Chondrocyte (in vitro differentiated cells): Measurements from ENCODE around the gene ASB18. TPM values are rescaled to one million over a fixed set of nuclear protein-coding genes. Genes with fewer than 3 reads are reported as not detected.

Source experiments
- DNase-seq: peaks from one replicate; pipeline ENCODE4 v3.0.0; 2021; ENCODE audit warnings: mixed read lengths, low spot score
- H3K27ac Mint-ChIP-seq: one replicate; pipeline ENCODE4 v1.8.0; 2021; ENCODE audit warnings: mild to moderate bottlenecking, moderate library complexity, mixed read lengths; ENCODE audit not compliant: unreplicated experiment
- H3K27me3 Mint-ChIP-seq: 2 replicates; pipeline ENCODE4 v1.8.0; 2021; ENCODE audit warnings: low read depth, mixed read lengths
- H3K36me3 Mint-ChIP-seq: 2 replicates; pipeline ENCODE4 v1.8.0; 2021; ENCODE audit warnings: low read depth, mixed read lengths
- H3K4me1 Mint-ChIP-seq: 2 replicates; pipeline ENCODE4 v1.8.0; 2021; ENCODE audit warnings: low read depth, mild to moderate bottlenecking, mixed read lengths
- H3K4me3 Mint-ChIP-seq: one replicate; pipeline ENCODE4 v1.8.0; 2021; ENCODE audit warnings: mild to moderate bottlenecking, moderate library complexity, mixed read lengths; ENCODE audit not compliant: unreplicated experiment
- H3K9me3 Mint-ChIP-seq: 2 replicates; pipeline ENCODE4 v1.8.0; 2021; ENCODE audit warnings: low read depth, mixed read lengths
- total RNA-seq: library from RNA; stranded (reverse); gene quantifications from 3 replicates; pipeline ENCODE4 v1.2.1, GENCODE V29; 2021
- TF ChIP-seq, protein P1 (sequence below): fragments of 200-600 bp; sonication (generic); IDR thresholded peaks from 2 replicates; pipeline ENCODE4 v1.5.0; 2021; ENCODE audit warnings: antibody characterized with exemption, mild to moderate bottlenecking, moderate library complexity

ASB18 gene
- total RNA-seq, 1 donor from 2014 or later: not detected

DNA sequence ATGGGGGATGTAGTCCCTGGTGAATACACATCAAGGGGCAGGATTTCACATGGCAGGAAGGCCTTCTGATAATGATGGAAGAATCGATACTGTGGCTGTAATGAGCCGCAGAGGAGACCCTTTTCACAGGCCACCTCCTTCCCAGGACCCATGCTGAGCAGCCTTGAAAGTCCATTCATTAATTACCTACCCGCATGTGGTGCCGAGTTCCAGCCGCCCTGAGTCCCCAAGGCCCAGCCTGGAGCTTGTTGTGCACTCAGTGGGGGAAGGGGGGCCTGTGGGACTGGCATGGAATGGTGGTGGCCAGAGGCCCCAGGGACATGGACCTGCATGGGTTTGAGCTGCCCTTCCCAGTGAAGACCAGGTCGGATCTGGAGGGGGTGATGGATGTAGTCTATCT lies 25.5 kb downstream of the ASB18 start:
- peaks cover 23% of the 10 kb centered on the region for H3K4me1 Mint-ChIP-seq
- peaks cover 13% of the 10 kb centered on the region for H3K27me3 Mint-ChIP-seq
- DNase-seq: no peak
- H3K4me3 Mint-ChIP-seq: no peak overlapping the region
- peaks cover 8% of the 10 kb centered on the region for H3K9me3 Mint-ChIP-seq
- TF ChIP-seq, protein P1, sequence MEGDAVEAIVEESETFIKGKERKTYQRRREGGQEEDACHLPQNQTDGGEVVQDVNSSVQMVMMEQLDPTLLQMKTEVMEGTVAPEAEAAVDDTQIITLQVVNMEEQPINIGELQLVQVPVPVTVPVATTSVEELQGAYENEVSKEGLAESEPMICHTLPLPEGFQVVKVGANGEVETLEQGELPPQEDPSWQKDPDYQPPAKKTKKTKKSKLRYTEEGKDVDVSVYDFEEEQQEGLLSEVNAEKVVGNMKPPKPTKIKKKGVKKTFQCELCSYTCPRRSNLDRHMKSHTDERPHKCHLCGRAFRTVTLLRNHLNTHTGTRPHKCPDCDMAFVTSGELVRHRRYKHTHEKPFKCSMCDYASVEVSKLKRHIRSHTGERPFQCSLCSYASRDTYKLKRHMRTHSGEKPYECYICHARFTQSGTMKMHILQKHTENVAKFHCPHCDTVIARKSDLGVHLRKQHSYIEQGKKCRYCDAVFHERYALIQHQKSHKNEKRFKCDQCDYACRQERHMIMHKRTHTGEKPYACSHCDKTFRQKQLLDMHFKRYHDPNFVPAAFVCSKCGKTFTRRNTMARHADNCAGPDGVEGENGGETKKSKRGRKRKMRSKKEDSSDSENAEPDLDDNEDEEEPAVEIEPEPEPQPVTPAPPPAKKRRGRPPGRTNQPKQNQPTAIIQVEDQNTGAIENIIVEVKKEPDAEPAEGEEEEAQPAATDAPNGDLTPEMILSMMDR: no peak
- peaks cover 4% of the 10 kb centered on the region for H3K36me3 Mint-ChIP-seq
- H3K27ac Mint-ChIP-seq: no peak overlapping the region

DNA sequence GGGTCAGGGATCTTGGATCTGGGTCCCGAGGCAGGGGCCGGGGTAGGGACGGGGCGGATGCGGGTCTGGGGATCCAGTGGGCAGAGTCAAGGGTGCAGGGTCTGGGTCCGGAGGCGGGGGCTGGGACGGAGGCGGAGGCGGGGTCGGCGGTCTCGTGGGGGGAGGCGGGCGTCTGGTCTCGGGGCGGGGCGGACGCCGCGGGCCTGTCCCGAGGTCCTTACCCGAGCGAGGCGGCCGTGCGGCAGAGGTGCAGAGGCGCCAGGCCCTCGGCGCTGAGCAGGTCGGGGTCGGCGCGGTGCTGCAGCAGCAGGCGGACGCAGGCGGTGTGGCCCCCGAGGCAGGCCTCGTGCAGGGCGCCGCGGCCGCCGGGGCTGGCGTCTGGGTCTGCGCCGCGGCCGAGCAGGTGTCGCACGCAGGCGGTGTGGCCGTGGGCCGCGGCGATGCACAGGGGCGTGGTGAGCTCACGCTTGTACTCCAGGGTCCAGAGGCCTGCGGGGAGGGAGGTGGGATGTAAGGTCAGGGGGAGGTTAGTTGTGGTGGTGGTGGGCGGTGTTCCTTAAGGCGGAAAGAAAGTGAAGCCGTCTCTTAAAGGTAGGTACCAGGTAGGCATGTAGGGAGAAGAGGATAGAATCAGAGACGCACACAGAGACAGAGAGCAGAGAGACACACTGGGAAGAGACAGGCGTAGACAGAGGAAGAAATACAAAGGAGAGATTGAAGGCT lies 26.6 kb downstream of the ASB18 start:
- Mint-ChIP-seq H3K27me3 (peaks cover 13% of the 10 kb centered on the region), H3K9me3 (peaks cover 14% of the 10 kb centered on the region)
- TF ChIP-seq, protein P1: no peak

DNA sequence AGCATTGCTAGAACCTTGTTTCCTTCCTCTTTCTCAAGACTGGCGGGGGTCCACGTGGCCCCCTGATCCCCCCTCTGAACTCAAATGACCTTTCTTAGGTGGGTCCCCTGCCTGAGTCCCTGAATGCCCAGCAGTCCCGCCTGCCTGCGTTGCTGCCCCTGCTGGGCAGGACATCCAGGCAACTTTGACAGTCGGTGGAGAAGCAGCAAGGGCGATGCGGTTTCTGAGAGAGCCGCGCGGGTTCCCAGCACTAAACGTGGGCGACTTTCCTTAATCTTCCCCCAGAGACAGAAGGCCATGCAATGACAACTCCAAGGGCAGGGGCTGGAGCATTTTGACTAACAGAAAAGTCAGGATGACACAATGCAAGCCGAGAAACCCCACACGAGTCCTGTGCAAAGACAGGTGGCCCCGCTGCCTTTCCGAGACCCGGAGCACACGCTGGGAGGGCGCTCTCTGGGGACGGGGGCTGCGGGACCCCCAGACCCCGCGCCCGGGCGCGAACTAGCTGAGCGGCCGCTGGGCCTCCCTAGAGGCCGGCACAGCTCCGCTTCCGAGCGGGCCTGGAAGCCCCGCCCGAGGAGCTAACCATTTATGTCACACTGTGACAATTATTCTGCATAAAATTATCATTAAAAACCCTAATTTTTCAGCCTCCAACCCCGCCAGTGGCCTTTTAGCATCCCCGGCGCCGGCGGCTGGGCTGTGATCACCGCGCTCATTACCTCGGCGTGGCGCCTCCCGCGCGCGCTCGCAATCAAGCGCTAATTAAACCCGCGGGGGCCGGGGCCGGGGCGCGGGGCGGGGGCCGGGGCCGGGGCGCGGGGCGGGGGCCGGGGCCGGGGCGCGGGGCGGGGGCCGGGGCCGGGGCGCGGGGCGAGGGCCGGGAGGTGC lies 27.4 kb downstream of the ASB18 start:
- Mint-ChIP-seq H3K9me3 (peaks cover 21% of the 10 kb centered on the region), H3K36me3 (peaks cover 6% of the 10 kb centered on the region), H3K27ac (no peak overlapping the region), H3K4me3 (peak overlapping the region; percentile 71), H3K4me1 (peaks cover 23% of the 10 kb centered on the region), H3K27me3 (peaks cover 13% of the 10 kb centered on the region)
- TF ChIP-seq, protein P1: peak; percentile 51
- DNase-seq: no peak

More for the DNA sequence above, 26.6 kb downstream of the ASB18 start:
- DNase-seq: no peak
- Mint-ChIP-seq H3K4me1 (peaks cover 23% of the 10 kb centered on the region), H3K36me3 (peaks cover 4% of the 10 kb centered on the region), H3K27ac (no peak overlapping the region), H3K4me3 (peak overlapping the region; percentile 58)

DNA sequence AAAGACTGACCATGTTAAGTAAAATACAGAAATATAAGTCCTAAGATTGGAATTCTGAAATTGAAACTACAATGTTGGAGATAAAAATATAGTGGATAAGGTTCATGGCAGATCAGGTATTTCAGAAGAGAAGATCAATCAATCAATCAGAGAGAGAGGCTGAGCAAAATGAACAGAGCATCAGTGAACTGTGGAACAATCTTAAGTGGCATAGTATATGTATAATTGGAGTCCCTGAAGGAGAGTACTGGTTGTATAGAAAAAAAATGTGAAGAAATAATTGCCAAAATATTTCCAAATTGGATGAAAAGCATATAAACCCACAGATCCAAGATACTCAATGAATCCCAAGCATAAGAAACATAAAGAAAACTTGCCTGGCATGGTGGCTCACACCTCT lies 35.0 kb downstream of the ASB18 start:
- H3K36me3 Mint-ChIP-seq: peaks cover 21% of the 10 kb centered on the region
- H3K27me3 Mint-ChIP-seq: no peaks in the 10 kb centered on the region

DNA sequence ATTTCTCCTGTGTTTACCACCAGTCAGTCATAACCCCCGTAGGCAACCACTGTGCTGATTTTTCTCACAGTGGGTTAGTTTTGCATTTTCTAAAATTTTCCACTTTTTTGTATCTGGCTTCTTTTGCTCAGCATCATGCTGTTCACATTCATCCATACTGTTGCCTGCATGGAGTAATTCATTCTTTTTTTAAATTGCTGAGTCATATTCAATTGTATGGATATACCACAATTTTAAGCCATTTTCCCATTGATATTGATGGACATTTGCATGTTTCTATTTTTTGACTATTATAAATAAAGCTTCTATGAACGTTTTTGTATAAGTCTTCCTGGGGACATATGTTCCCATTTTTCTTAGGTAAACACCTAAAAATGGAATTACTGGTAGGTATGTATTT lies 40.5 kb downstream of the ASB18 start:
- TF ChIP-seq, protein P1: no peak
- no peak overlapping the region for H3K27ac Mint-ChIP-seq
- H3K4me1 Mint-ChIP-seq: no peaks in the 10 kb centered on the region
- peaks cover 19% of the 10 kb centered on the region for H3K36me3 Mint-ChIP-seq
- peaks cover 28% of the 10 kb centered on the region for H3K9me3 Mint-ChIP-seq
- no peak for DNase-seq
- no peak overlapping the region for H3K4me3 Mint-ChIP-seq
- H3K27me3 Mint-ChIP-seq: no peaks in the 10 kb centered on the region

More for the DNA sequence above, 35.0 kb downstream of the ASB18 start:
- Mint-ChIP-seq H3K4me3 (no peak overlapping the region), H3K4me1 (no peaks in the 10 kb centered on the region), H3K27ac (no peak overlapping the region), H3K9me3 (peaks cover 60% of the 10 kb centered on the region)
- DNase-seq: no peak
- TF ChIP-seq, protein P1: no peak
